ENCODE data around the gene ADD1. TPM values are rescaled to one million over a fixed set of nuclear protein-coding genes. Genes with fewer than 3 reads are reported as not detected.
A peak's percentile ranks its signal among the peaks of the same experiment; 100 is the strongest.

Gene ADD1
- total and polyA plus RNA-seq, 2 of the 13 experiments (the other 11 are each of a cell fraction or from before 2014, with no cell fraction given) = 73.9 to 122 TPM

DNA sequence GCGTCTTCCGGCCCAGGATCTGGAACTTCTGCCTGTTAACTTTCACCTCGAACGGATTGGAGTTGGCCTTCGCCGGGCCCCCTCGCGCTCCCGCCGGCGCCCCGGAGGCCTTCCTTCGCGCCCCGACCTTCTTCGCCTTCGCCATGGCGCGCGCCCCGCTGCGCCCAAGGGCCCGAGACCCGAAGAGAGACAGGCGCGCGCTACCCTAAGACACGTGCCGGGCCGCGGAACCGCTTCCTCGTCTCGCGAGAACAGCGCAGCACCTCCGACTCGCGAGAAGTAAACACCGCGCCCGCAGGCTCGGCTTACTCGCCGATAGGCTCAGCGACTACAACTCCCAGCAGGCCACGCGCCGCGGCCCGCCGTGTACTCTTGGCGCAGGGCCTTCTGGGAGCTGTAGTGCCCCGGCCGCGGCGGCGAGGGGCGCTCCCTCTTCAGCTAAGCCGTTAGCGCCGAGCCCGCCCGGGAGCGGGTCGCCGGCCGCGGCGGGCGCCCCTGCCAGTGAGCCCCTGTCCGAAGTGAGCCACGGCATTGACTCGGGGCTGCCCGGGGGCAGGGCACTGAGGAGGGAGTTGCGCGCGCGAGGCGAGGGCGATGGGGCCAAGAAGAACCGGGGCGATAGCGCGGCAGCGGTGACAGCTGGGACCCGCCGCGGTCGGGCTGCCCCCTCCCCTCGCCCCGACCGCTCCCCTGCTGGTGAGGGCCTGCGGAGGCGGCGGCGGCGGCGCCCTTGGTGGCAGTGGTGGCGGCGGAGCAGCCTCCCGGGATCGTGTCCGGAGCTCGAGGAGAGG is 119.7 kb downstream of the ADD1 start, which contains the start of the genes GRK4 and NOP14 (continued):
- TF ChIP-seq IRF9 (CRISPR knock-in tag; IDR thresholded peaks at IDR 0.05; ENCODE audit: borderline replicate concordance) (peak; percentile 95; the same call in 1 of the 2 replicates), FOXJ3 (CRISPR knock-in tag; IDR thresholded peaks at IDR 0.05; ENCODE audit: borderline replicate concordance) (peak; percentile 92), ASH2L (IDR thresholded peaks at IDR 0.05; ENCODE audit: insufficient read length, low read depth, low read length) (peak; percentile 81), DNMT3B (CRISPR knock-in tag; conservative IDR thresholded peaks at IDR 0.05) (no peak; the same call in 1 of the 2 replicates), CHD4 (IDR thresholded peaks at IDR 0.05; ENCODE audit: borderline replicate concordance, low read length) (no peak), RBM39 (IDR thresholded peaks at IDR 0.05; ENCODE audit: low read depth, low read length, poor library complexity, severe bottlenecking) (peak; percentile 80), ZNF362 (CRISPR knock-in tag; IDR thresholded peaks at IDR 0.05; ENCODE audit: borderline replicate concordance) (peak; percentile 71), ZNF382 (CRISPR knock-in tag; IDR thresholded peaks at IDR 0.05; ENCODE audit: borderline replicate concordance) (no peak), ZFX (CRISPR knock-in tag; IDR thresholded peaks at IDR 0.05; ENCODE audit: low read depth) (peak; percentile 99), ZNF329 (CRISPR knock-in tag; IDR thresholded peaks at IDR 0.05; ENCODE audit: low read depth) (peak; percentile 89), TEAD2 (CRISPR knock-in tag; IDR thresholded peaks at IDR 0.05) (no peak), ZNF484 (CRISPR knock-in tag; IDR thresholded peaks at IDR 0.05; ENCODE audit: borderline replicate concordance, low read depth) (peak; percentile 66; the same call in 1 of the 2 replicates), ZNF644 (CRISPR knock-in tag; IDR thresholded peaks at IDR 0.05; ENCODE audit: low read depth) (no peak)
- TF ChIP-seq, protein P1, sequence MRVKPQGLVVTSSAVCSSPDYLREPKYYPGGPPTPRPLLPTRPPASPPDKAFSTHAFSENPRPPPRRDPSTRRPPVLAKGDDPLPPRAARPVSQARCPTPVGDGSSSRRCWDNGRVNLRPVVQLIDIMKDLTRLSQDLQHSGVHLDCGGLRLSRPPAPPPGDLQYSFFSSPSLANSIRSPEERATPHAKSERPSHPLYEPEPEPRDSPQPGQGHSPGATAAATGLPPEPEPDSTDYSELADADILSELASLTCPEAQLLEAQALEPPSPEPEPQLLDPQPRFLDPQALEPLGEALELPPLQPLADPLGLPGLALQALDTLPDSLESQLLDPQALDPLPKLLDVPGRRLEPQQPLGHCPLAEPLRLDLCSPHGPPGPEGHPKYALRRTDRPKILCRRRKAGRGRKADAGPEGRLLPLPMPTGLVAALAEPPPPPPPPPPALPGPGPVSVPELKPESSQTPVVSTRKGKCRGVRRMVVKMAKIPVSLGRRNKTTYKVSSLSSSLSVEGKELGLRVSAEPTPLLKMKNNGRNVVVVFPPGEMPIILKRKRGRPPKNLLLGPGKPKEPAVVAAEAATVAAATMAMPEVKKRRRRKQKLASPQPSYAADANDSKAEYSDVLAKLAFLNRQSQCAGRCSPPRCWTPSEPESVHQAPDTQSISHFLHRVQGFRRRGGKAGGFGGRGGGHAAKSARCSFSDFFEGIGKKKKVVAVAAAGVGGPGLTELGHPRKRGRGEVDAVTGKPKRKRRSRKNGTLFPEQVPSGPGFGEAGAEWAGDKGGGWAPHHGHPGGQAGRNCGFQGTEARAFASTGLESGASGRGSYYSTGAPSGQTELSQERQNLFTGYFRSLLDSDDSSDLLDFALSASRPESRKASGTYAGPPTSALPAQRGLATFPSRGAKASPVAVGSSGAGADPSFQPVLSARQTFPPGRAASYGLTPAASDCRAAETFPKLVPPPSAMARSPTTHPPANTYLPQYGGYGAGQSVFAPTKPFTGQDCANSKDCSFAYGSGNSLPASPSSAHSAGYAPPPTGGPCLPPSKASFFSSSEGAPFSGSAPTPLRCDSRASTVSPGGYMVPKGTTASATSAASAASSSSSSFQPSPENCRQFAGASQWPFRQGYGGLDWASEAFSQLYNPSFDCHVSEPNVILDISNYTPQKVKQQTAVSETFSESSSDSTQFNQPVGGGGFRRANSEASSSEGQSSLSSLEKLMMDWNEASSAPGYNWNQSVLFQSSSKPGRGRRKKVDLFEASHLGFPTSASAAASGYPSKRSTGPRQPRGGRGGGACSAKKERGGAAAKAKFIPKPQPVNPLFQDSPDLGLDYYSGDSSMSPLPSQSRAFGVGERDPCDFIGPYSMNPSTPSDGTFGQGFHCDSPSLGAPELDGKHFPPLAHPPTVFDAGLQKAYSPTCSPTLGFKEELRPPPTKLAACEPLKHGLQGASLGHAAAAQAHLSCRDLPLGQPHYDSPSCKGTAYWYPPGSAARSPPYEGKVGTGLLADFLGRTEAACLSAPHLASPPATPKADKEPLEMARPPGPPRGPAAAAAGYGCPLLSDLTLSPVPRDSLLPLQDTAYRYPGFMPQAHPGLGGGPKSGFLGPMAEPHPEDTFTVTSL (CRISPR knock-in tag; IDR thresholded peaks at IDR 0.05; ENCODE audit: borderline replicate concordance) = no peak
- TF ChIP-seq, protein P2, sequence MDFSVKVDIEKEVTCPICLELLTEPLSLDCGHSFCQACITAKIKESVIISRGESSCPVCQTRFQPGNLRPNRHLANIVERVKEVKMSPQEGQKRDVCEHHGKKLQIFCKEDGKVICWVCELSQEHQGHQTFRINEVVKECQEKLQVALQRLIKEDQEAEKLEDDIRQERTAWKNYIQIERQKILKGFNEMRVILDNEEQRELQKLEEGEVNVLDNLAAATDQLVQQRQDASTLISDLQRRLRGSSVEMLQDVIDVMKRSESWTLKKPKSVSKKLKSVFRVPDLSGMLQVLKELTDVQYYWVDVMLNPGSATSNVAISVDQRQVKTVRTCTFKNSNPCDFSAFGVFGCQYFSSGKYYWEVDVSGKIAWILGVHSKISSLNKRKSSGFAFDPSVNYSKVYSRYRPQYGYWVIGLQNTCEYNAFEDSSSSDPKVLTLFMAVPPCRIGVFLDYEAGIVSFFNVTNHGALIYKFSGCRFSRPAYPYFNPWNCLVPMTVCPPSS (IDR thresholded peaks at IDR 0.05) = no peak
